ENCODE data around the gene TMEM138. TPM values are rescaled to one million over a fixed set of nuclear protein-coding genes. Genes with fewer than 3 reads are reported as not detected.

TMEM138 gene
- total RNA-seq, 1 experiment from 2014 or later = 46.3 TPM

GRCh38 chr11:61401573-61401972 lies 39.4 kb downstream of the TMEM138 start:
- no TSS peak for BruUV-seq (replicated peaks)
- DNase-seq = no peak
- Histone ChIP-seq H3K36me3 (ENCODE audit: control insufficient read depth, insufficient read depth, low read length) (peaks cover 1% of the 10 kb centered on the region; the same call in 1 of the 2 replicates), H3K27me3 (replicated peaks; ENCODE audit: control insufficient read depth, insufficient read depth, low read length) (no peaks in the 10 kb centered on the region), H3K4me1 (no peaks in the 10 kb centered on the region), H3K4me3 (ENCODE audit: low read depth, low read length) (no peak overlapping the region), H3K9me3 (no peaks in the 10 kb centered on the region)
- no peaks in the 10 kb centered on the region for H3K9me3 Mint-ChIP-seq (ENCODE audit: unreplicated experiment)
- no peak overlapping the region for H3K27ac Mint-ChIP-seq (ENCODE audit: unreplicated experiment)
- intact Hi-C loops (cut with micrococcal nuclease; ENCODE audit: unreplicated experiment) = no loop called here
- no peak for TF ChIP-seq CTCF (IDR thresholded peaks at IDR 0.05; ENCODE audit: insufficient read depth in 1 of 2, low read depth in 1 of 2, low read length in 1 of 2, severe bottlenecking in 1 of 2, unreplicated experiment in 1 of 2)
- peaks cover 74% of the 10 kb centered on the region for H3K36me3 Mint-ChIP-seq (ENCODE audit: insufficient read depth, unreplicated experiment)
- no peaks in the 10 kb centered on the region for H3K4me1 Mint-ChIP-seq (ENCODE audit: low read depth, unreplicated experiment)
- no peak overlapping the region for H3K4me3 Mint-ChIP-seq (ENCODE audit: unreplicated experiment)
- POLR2A ChIA-PET = interaction anchor here (1.3 kb wide), 1 partner anchor 9 kb away, joined by 5 read pairs; the partner anchor contains the start of gene TMEM216
- CTCF ChIA-PET = interaction anchor here (1.0 to 1.8 kb wide), 2 partner anchors 9 to 16 kb away, joined by 3 to 6 read pairs; partner anchors contain the start of gene TMEM216
- H3K27me3 Mint-ChIP-seq (ENCODE audit: insufficient read depth, unreplicated experiment) = no peaks in the 10 kb centered on the region

DNA sequence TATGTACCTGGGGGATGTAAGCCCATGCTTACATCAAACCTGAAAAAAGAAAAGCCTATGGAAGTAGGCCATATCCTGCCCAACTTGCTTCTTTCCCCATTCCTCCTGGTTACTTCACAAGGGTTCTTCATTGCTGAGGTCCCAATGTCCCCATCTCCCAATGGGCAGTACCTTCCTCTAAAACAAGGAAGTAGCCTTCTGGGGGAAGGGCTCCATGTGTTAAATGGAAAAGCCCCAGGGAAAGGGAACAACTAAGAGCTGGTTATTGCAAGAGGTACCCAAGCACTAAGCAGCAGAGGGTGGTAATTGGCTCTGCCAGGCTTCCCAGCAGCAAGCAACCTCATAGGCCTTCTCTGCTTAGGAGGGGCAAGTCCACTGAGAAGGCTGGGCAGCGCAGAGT lies 41.5 kb downstream of the TMEM138 start:
- Histone ChIP-seq H3K4me3 (ENCODE audit: low read depth, low read length) (no peak overlapping the region), H3K4me1 (no peaks in the 10 kb centered on the region), H3K27me3 (replicated peaks; ENCODE audit: control insufficient read depth, insufficient read depth, low read length) (no peaks in the 10 kb centered on the region), H3K9me3 (no peaks in the 10 kb centered on the region), H3K36me3 (ENCODE audit: control insufficient read depth, insufficient read depth, low read length) (peaks cover 3% of the 10 kb centered on the region)
- no TSS peak for BruUV-seq (replicated peaks)
- no peaks in the 10 kb centered on the region for H3K9me3 Mint-ChIP-seq (ENCODE audit: unreplicated experiment)
- CTCF ChIA-PET = no interaction called here
- H3K27me3 Mint-ChIP-seq (ENCODE audit: insufficient read depth, unreplicated experiment) = no peaks in the 10 kb centered on the region
- H3K4me3 Mint-ChIP-seq (ENCODE audit: unreplicated experiment) = no peak overlapping the region
- POLR2A ChIA-PET = no interaction called here
- no peak for DNase-seq
- H3K27ac Mint-ChIP-seq (ENCODE audit: unreplicated experiment) = no peak overlapping the region
- no peaks in the 10 kb centered on the region for H3K4me1 Mint-ChIP-seq (ENCODE audit: low read depth, unreplicated experiment)
- intact Hi-C loops (cut with micrococcal nuclease; ENCODE audit: unreplicated experiment) = no loop called here
- TF ChIP-seq CTCF (IDR thresholded peaks at IDR 0.05; ENCODE audit: insufficient read depth in 1 of 2, low read depth in 1 of 2, low read length in 1 of 2, severe bottlenecking in 1 of 2, unreplicated experiment in 1 of 2) = no peak
- H3K36me3 Mint-ChIP-seq (ENCODE audit: insufficient read depth, unreplicated experiment) = peaks cover 83% of the 10 kb centered on the region

GRCh38 chr11:61404103-61404502 lies 41.9 kb downstream of the TMEM138 start:
- DNase-seq = no peak
- BruUV-seq (replicated peaks) = TSS peak; percentile 32
- Mint-ChIP-seq H3K27ac (ENCODE audit: unreplicated experiment) (no peak overlapping the region), H3K36me3 (ENCODE audit: insufficient read depth, unreplicated experiment) (peaks cover 87% of the 10 kb centered on the region), H3K27me3 (ENCODE audit: insufficient read depth, unreplicated experiment) (no peaks in the 10 kb centered on the region), H3K4me1 (ENCODE audit: low read depth, unreplicated experiment) (no peaks in the 10 kb centered on the region), H3K9me3 (ENCODE audit: unreplicated experiment) (no peaks in the 10 kb centered on the region), H3K4me3 (ENCODE audit: unreplicated experiment) (no peak overlapping the region)
- ChIA-PET CTCF (no interaction called here), POLR2A (no interaction called here)
- H3K4me1 ChIP-seq = no peaks in the 10 kb centered on the region
- no peaks in the 10 kb centered on the region for H3K27me3 ChIP-seq (replicated peaks; ENCODE audit: control insufficient read depth, insufficient read depth, low read length)
- peaks cover 3% of the 10 kb centered on the region for H3K36me3 ChIP-seq (ENCODE audit: control insufficient read depth, insufficient read depth, low read length)
- no peaks in the 10 kb centered on the region for H3K9me3 ChIP-seq
- TF ChIP-seq CTCF (IDR thresholded peaks at IDR 0.05; ENCODE audit: insufficient read depth in 1 of 2, low read depth in 1 of 2, low read length in 1 of 2, severe bottlenecking in 1 of 2, unreplicated experiment in 1 of 2) = no peak
- intact Hi-C loops (cut with micrococcal nuclease; ENCODE audit: unreplicated experiment) = no loop called here
- no peak overlapping the region for H3K4me3 ChIP-seq (ENCODE audit: low read depth, low read length)
